ENCODE data around the gene ADAMTS20. TPM values are rescaled to one million over a fixed set of nuclear protein-coding genes. Genes with fewer than 3 reads are reported as not detected.
A peak's percentile ranks its signal among the peaks of the same experiment; 100 is the strongest.

Gene ADAMTS20
- total and polyA plus RNA-seq, 8 donors, result not detected

- intact Hi-C loops (cut with DNase I), result no loop called here
- WGBS, 2 donors, result 57 to 75% methylated on average over 2 of the region's 2 CpGs
- DNase-seq, result no peak
Measured at GRCh38 chr12:43493261-43493797, 58.7 kb downstream of the ADAMTS20 start.

GRCh38 chr12:43482311-43483085 is 69.5 kb downstream of the ADAMTS20 start:
- no peaks in the 10 kb centered on the region for H3K36me3 ChIP-seq
- intact Hi-C loops (cut with DNase I), result no loop called here
- no peak overlapping the region for H3K4me3 ChIP-seq
- no peaks in the 10 kb centered on the region for H3K9me3 ChIP-seq
- H3K27me3 ChIP-seq, result no peaks in the 10 kb centered on the region
- H3K27ac ChIP-seq, result no peak overlapping the region
- FAIRE-seq (no peak), ATAC-seq (no peak), DNase-seq (peak in 1 of 6 donors; percentile 15)
- no peaks in the 10 kb centered on the region for H3K4me1 ChIP-seq
- TF ChIP-seq CTCF (IDR thresholded peaks at IDR 0.05), result no peak
- WGBS, 2 donors, result 76 to 81% methylated on average over 3 of the region's 3 CpGs

More at GRCh38 chr12:43493261-43493797, 58.7 kb downstream of the ADAMTS20 start:
- ATAC-seq (no peak), FAIRE-seq (no peak)
- Histone ChIP-seq H3K9me3 (no peaks in the 10 kb centered on the region), H3K27me3 (no peaks in the 10 kb centered on the region), H3K4me1 (no peaks in the 10 kb centered on the region), H3K4me3 (no peak overlapping the region), H3K36me3 (no peaks in the 10 kb centered on the region), H3K27ac (no peak overlapping the region)
- TF ChIP-seq CTCF (IDR thresholded peaks at IDR 0.05), result no peak

GRCh38 chr12:43480591-43480990 is 71.4 kb downstream of the ADAMTS20 start:
- WGBS, 2 donors, result 54 to 65% methylated on average over 3 of the region's 3 CpGs
- no peak for FAIRE-seq
- Histone ChIP-seq H3K4me3 (no peak overlapping the region), H3K27me3 (no peaks in the 10 kb centered on the region), H3K4me1 (no peaks in the 10 kb centered on the region), H3K36me3 (no peaks in the 10 kb centered on the region), H3K27ac (no peak overlapping the region), H3K9me3 (no peaks in the 10 kb centered on the region)
- DNase-seq, result no peak
- TF ChIP-seq CTCF (IDR thresholded peaks at IDR 0.05), result no peak
- intact Hi-C loops (cut with DNase I), result no loop called here
- ATAC-seq, result no peak

- H3K27me3 ChIP-seq, result no peaks in the 10 kb centered on the region
- intact Hi-C loops (cut with DNase I), result no loop called here
- H3K27ac ChIP-seq, result no peak overlapping the region
- WGBS, 2 donors, result 58% methylated on average over 3 of the region's 3 CpGs
- H3K4me1 ChIP-seq, result no peaks in the 10 kb centered on the region
- TF ChIP-seq CTCF (IDR thresholded peaks at IDR 0.05), result no peak
- no peaks in the 10 kb centered on the region for H3K9me3 ChIP-seq
- no peak for FAIRE-seq
- no peak for ATAC-seq
- H3K4me3 ChIP-seq, result no peak overlapping the region
- no peaks in the 10 kb centered on the region for H3K36me3 ChIP-seq
- no peak for DNase-seq
Measured at GRCh38 chr12:43462741-43463140, 89.3 kb downstream of the ADAMTS20 start.

- H3K27ac ChIP-seq, result no peak overlapping the region
- DNase-seq (no peak), ATAC-seq (no peak), FAIRE-seq (no peak)
- no peaks in the 10 kb centered on the region for H3K36me3 ChIP-seq
- H3K9me3 ChIP-seq, result no peaks in the 10 kb centered on the region
- H3K27me3 ChIP-seq, result no peaks in the 10 kb centered on the region
- H3K4me1 ChIP-seq, result no peaks in the 10 kb centered on the region
- TF ChIP-seq CTCF (IDR thresholded peaks at IDR 0.05), result no peak
- H3K4me3 ChIP-seq, result no peak overlapping the region
- intact Hi-C loops (cut with DNase I), result no loop called here
- WGBS, 2 donors, result 49 to 55% methylated on average over 2 of the region's 2 CpGs
Measured at GRCh38 chr12:43462080-43462479, 89.9 kb downstream of the ADAMTS20 start.

All from pancreas (tissue), 10 donors.